Measurements from ENCODE around the gene CENPO.
"Not testable (repeated sequence)": the region's sequence is repeated elsewhere in the genome, so short reads cannot be mapped to it uniquely, and the experiment has no call there.

Gene CENPO

GRCh38 chr2:24788816-24789215 is 4.4 kb upstream of the CENPO start:
- H3K79me2 ChIP-seq (ENCODE audit: control insufficient read depth, insufficient read depth, low read length, unreplicated experiment), result peaks cover 5% of the 10 kb centered on the region
- no peaks in the 10 kb centered on the region for H3K27me3 ChIP-seq (ENCODE audit: insufficient read depth, low read length)
- no peaks in the 10 kb centered on the region for H3K36me3 ChIP-seq (ENCODE audit: insufficient read depth, low read length)
- H2AFZ ChIP-seq (ENCODE audit: low read length, unreplicated experiment), result no peak overlapping the region
- H3K4me3 ChIP-seq (ENCODE audit: low read depth, low read length), result no peak overlapping the region
- H3K4me1 ChIP-seq (ENCODE audit: control insufficient read depth, insufficient read depth, low read length, unreplicated experiment), result peaks cover 8% of the 10 kb centered on the region
- no peak overlapping the region for H3K27ac ChIP-seq (ENCODE audit: low read depth, low read length)

- Histone ChIP-seq H3K4me1 (ENCODE audit: control insufficient read depth, insufficient read depth, low read length, unreplicated experiment) (peaks cover 18% of the 10 kb centered on the region), H3K4me3 (ENCODE audit: low read depth, low read length) (peak overlapping the region; percentile 20), H3K27me3 (ENCODE audit: insufficient read depth, low read length) (no peaks in the 10 kb centered on the region), H3K36me3 (ENCODE audit: insufficient read depth, low read length) (peaks cover 4% of the 10 kb centered on the region; the same call in 1 of the 2 replicates), H3K27ac (ENCODE audit: low read depth, low read length) (no peak overlapping the region), H2AFZ (ENCODE audit: low read length, unreplicated experiment) (peak overlapping the region; percentile 76), H3K79me2 (ENCODE audit: control insufficient read depth, insufficient read depth, low read length, unreplicated experiment) (peaks cover 31% of the 10 kb centered on the region)
Observed at GRCh38 chr2:24791452-24791851, 1.8 kb upstream of the CENPO start.

- Histone ChIP-seq H3K27me3 (ENCODE audit: insufficient read depth, low read length) (no peaks in the 10 kb centered on the region), H2AFZ (ENCODE audit: low read length, unreplicated experiment) (peak overlapping the region; percentile 71), H3K4me1 (ENCODE audit: control insufficient read depth, insufficient read depth, low read length, unreplicated experiment) (peaks cover 18% of the 10 kb centered on the region), H3K79me2 (ENCODE audit: control insufficient read depth, insufficient read depth, low read length, unreplicated experiment) (peaks cover 42% of the 10 kb centered on the region), H3K27ac (ENCODE audit: low read depth, low read length) (no peak overlapping the region), H3K36me3 (ENCODE audit: insufficient read depth, low read length) (peaks cover 6% of the 10 kb centered on the region), H3K4me3 (ENCODE audit: low read depth, low read length) (peak overlapping the region; percentile 82)
Observed at GRCh38 chr2:24792542-24792873, 717 bp upstream of the CENPO start.

- H3K27ac ChIP-seq (ENCODE audit: low read depth, low read length), result peak overlapping the region; percentile 89
- H3K4me1 ChIP-seq (ENCODE audit: control insufficient read depth, insufficient read depth, low read length, unreplicated experiment), result peaks cover 18% of the 10 kb centered on the region
- H3K36me3 ChIP-seq (ENCODE audit: insufficient read depth, low read length), result peaks cover 14% of the 10 kb centered on the region
- peak overlapping the region; percentile 82 for H3K4me3 ChIP-seq (ENCODE audit: low read depth, low read length)
- H3K79me2 ChIP-seq (ENCODE audit: control insufficient read depth, insufficient read depth, low read length, unreplicated experiment), result peaks cover 53% of the 10 kb centered on the region
- H3K27me3 ChIP-seq (ENCODE audit: insufficient read depth, low read length), result no peaks in the 10 kb centered on the region
- H2AFZ ChIP-seq (ENCODE audit: low read length, unreplicated experiment), result peak overlapping the region; percentile 41
Observed at GRCh38 chr2:24793761-24794435, 673 bp downstream of the CENPO start.

GRCh38 chr2:24797644-24798043 is 4.4 kb downstream of the CENPO start:
- Histone ChIP-seq H3K36me3 (ENCODE audit: insufficient read depth, low read length) (peaks cover 26% of the 10 kb centered on the region), H3K4me1 (ENCODE audit: control insufficient read depth, insufficient read depth, low read length, unreplicated experiment) (peaks cover 10% of the 10 kb centered on the region), H3K4me3 (ENCODE audit: low read depth, low read length) (no peak overlapping the region), H2AFZ (ENCODE audit: low read length, unreplicated experiment) (no peak overlapping the region), H3K79me2 (ENCODE audit: control insufficient read depth, insufficient read depth, low read length, unreplicated experiment) (peaks cover 65% of the 10 kb centered on the region), H3K27me3 (ENCODE audit: insufficient read depth, low read length) (no peaks in the 10 kb centered on the region), H3K27ac (ENCODE audit: low read depth, low read length) (no peak overlapping the region)

GRCh38 chr2:24800487-24800886 is 7.3 kb downstream of the CENPO start:
- Histone ChIP-seq H3K79me2 (ENCODE audit: control insufficient read depth, insufficient read depth, low read length, unreplicated experiment) (peaks cover 44% of the 10 kb centered on the region), H3K36me3 (ENCODE audit: insufficient read depth, low read length) (peaks cover 26% of the 10 kb centered on the region)
- H3K27ac ChIP-seq (ENCODE audit: low read depth, low read length); H2AFZ ChIP-seq (ENCODE audit: low read length, unreplicated experiment); H3K4me1 ChIP-seq (ENCODE audit: control insufficient read depth, insufficient read depth, low read length, unreplicated experiment); H3K27me3 ChIP-seq (ENCODE audit: insufficient read depth, low read length); H3K4me3 ChIP-seq (ENCODE audit: low read depth, low read length): not testable (repeated sequence)

- Histone ChIP-seq H3K27ac (ENCODE audit: low read depth, low read length) (peak overlapping the region; percentile 51), H3K4me3 (ENCODE audit: low read depth, low read length) (peak overlapping the region; percentile 20; the same call in 1 of the 2 replicates), H3K4me1 (ENCODE audit: control insufficient read depth, insufficient read depth, low read length, unreplicated experiment) (peaks cover 25% of the 10 kb centered on the region), H3K79me2 (ENCODE audit: control insufficient read depth, insufficient read depth, low read length, unreplicated experiment) (peaks cover 50% of the 10 kb centered on the region)
- H3K36me3 ChIP-seq (ENCODE audit: insufficient read depth, low read length); H3K27me3 ChIP-seq (ENCODE audit: insufficient read depth, low read length); H2AFZ ChIP-seq (ENCODE audit: low read length, unreplicated experiment): not testable (repeated sequence)
Observed at GRCh38 chr2:24805811-24806660, 12.8 kb downstream of the CENPO start.

- Histone ChIP-seq H2AFZ (ENCODE audit: low read length, unreplicated experiment) (no peak overlapping the region), H3K36me3 (ENCODE audit: insufficient read depth, low read length) (peaks cover 8% of the 10 kb centered on the region; the same call in 1 of the 2 replicates), H3K4me3 (ENCODE audit: low read depth, low read length) (peak overlapping the region; percentile 20; the same call in 1 of the 2 replicates), H3K79me2 (ENCODE audit: control insufficient read depth, insufficient read depth, low read length, unreplicated experiment) (peaks cover 52% of the 10 kb centered on the region), H3K27ac (ENCODE audit: low read depth, low read length) (peak overlapping the region; percentile 51), H3K4me1 (ENCODE audit: control insufficient read depth, insufficient read depth, low read length, unreplicated experiment) (peaks cover 25% of the 10 kb centered on the region), H3K27me3 (ENCODE audit: insufficient read depth, low read length) (no peaks in the 10 kb centered on the region)
Observed at GRCh38 chr2:24806661-24807036, 13.4 kb downstream of the CENPO start.

GRCh38 chr2:24809316-24810007 is 16.2 kb downstream of the CENPO start:
- no peaks in the 10 kb centered on the region for H3K27me3 ChIP-seq (ENCODE audit: insufficient read depth, low read length)
- peak overlapping the region; percentile 47 for H3K4me3 ChIP-seq (ENCODE audit: low read depth, low read length)
- peak overlapping the region; percentile 68 for H3K27ac ChIP-seq (ENCODE audit: low read depth, low read length)
- peaks cover 78% of the 10 kb centered on the region for H3K79me2 ChIP-seq (ENCODE audit: control insufficient read depth, insufficient read depth, low read length, unreplicated experiment)
- peaks cover 25% of the 10 kb centered on the region for H3K4me1 ChIP-seq (ENCODE audit: control insufficient read depth, insufficient read depth, low read length, unreplicated experiment)
- H2AFZ ChIP-seq (ENCODE audit: low read length, unreplicated experiment), result no peak overlapping the region
- H3K36me3 ChIP-seq (ENCODE audit: insufficient read depth, low read length), result peaks cover 13% of the 10 kb centered on the region

GRCh38 chr2:24813691-24814137 is 20.5 kb downstream of the CENPO start:
- H3K27ac ChIP-seq (ENCODE audit: low read depth, low read length), result no peak overlapping the region
- no peak overlapping the region for H2AFZ ChIP-seq (ENCODE audit: low read length, unreplicated experiment)
- H3K4me3 ChIP-seq (ENCODE audit: low read depth, low read length), result no peak overlapping the region
- peaks cover 22% of the 10 kb centered on the region for H3K36me3 ChIP-seq (ENCODE audit: insufficient read depth, low read length)
- peaks cover 68% of the 10 kb centered on the region for H3K79me2 ChIP-seq (ENCODE audit: control insufficient read depth, insufficient read depth, low read length, unreplicated experiment)
- H3K27me3 ChIP-seq (ENCODE audit: insufficient read depth, low read length), result no peaks in the 10 kb centered on the region
- H3K4me1 ChIP-seq (ENCODE audit: control insufficient read depth, insufficient read depth, low read length, unreplicated experiment), result peaks cover 36% of the 10 kb centered on the region
